ENCODE data around the gene ZNF574.
A peak's percentile ranks its signal among the peaks of the same experiment; 100 is the strongest.

The ZNF574 gene

DNA sequence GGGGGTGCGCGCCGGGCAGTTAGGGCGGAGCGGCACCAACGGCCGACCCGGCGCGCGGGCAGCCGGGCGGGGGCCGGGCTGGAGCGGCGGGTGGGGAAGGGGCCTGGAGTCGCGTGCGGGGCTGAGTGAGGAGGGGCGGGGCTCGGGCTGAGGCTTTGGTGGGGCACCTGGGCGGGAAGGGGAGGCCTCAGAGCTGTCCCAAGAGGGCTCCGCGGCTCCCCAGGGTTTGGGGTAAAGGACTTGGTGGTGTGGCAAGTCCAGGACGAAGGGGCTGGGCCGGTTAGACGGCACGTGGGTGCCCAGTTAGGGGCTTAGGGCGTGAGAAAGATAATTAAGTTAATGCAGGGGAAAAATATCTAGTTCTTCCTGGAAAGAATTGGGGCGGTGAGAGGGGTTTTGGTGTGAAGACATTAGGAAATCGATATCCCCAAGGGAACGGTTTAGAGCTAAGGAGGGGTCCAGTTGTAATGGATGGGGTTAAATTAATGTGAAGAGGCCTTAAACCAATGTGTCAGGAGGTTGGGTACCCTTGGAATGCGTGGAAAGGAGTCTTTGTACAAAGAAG, 496 bp downstream of the ZNF574 start:
- TF ChIP-seq, protein P1, sequence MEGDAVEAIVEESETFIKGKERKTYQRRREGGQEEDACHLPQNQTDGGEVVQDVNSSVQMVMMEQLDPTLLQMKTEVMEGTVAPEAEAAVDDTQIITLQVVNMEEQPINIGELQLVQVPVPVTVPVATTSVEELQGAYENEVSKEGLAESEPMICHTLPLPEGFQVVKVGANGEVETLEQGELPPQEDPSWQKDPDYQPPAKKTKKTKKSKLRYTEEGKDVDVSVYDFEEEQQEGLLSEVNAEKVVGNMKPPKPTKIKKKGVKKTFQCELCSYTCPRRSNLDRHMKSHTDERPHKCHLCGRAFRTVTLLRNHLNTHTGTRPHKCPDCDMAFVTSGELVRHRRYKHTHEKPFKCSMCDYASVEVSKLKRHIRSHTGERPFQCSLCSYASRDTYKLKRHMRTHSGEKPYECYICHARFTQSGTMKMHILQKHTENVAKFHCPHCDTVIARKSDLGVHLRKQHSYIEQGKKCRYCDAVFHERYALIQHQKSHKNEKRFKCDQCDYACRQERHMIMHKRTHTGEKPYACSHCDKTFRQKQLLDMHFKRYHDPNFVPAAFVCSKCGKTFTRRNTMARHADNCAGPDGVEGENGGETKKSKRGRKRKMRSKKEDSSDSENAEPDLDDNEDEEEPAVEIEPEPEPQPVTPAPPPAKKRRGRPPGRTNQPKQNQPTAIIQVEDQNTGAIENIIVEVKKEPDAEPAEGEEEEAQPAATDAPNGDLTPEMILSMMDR (conservative IDR thresholded peaks at IDR 0.05; ENCODE audit: low read depth, low read length), result no peak
- no peak for DNase-seq (ENCODE audit: low read depth)
- H3K4me3 ChIP-seq (ENCODE audit: low read length), result peak overlapping the region; percentile 67

DNA sequence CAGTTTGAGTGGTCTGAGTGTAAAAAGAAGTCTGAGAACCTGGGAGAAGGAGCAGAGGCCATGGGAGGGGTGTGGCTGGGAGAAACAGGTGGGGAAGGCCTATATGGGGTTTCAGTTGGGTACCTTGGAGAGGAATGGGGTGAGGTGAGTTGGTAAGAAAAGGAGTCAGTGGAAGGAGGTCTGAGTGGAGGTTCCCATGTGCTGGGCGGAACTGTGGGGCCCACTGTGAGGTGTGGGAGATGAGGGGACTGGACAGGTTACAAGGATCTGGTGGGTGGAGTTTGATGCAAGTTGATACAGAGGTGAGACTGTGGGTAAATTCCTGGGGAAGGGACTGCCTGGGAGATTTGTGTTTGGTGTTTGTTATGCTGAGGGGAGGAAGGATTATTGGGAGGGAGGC, 2.1 kb downstream of the ZNF574 start:
- no peak for DNase-seq (ENCODE audit: low read depth)
- peak overlapping the region; percentile 67 for H3K4me3 ChIP-seq (ENCODE audit: low read length)

DNA sequence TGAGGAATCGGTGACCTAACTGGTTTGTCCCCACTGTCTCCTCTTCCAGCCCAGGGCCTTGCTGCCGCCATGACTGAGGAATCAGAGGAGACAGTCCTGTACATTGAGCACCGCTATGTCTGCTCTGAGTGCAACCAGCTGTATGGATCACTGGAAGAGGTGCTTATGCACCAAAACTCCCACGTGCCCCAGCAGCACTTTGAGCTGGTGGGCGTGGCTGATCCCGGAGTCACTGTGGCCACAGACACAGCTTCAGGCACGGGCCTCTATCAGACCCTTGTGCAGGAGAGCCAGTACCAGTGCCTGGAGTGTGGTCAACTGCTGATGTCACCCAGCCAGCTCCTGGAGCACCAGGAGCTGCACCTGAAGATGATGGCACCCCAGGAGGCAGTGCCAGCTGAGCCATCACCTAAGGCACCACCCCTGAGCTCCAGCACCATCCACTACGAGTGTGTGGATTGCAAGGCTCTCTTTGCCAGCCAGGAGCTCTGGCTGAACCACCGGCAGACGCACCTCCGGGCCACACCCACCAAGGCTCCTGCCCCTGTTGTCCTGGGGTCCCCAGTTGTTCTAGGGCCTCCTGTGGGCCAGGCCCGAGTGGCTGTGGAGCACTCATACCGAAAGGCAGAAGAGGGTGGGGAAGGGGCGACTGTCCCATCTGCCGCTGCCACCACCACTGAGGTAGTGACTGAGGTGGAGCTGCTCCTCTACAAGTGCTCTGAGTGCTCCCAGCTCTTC, 2.7 kb downstream of the ZNF574 start:
- H3K4me3 ChIP-seq (ENCODE audit: low read length), result no peak overlapping the region
- no peak for DNase-seq (ENCODE audit: low read depth)
- TF ChIP-seq, protein P1 (conservative IDR thresholded peaks at IDR 0.05; ENCODE audit: low read depth, low read length), result no peak

More for the DNA sequence above, 2.1 kb downstream of the ZNF574 start:
- TF ChIP-seq, protein P1 (conservative IDR thresholded peaks at IDR 0.05; ENCODE audit: low read depth, low read length), result no peak

DNA sequence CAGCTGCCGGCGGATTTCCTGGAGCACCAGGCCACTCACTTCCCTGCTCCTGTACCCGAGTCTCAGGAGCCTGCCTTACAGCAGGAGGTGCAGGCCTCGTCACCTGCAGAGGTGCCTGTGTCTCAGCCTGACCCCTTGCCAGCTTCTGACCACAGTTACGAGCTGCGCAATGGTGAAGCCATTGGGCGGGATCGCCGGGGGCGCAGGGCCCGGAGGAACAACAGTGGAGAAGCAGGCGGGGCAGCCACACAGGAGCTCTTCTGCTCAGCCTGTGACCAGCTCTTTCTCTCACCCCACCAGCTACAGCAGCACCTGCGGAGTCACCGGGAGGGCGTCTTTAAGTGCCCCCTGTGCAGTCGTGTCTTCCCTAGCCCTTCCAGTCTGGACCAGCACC, 3.3 kb downstream of the ZNF574 start:
- DNase-seq (ENCODE audit: low read depth), result no peak
- no peak overlapping the region for H3K4me3 ChIP-seq (ENCODE audit: low read length)
- TF ChIP-seq, protein P1 (conservative IDR thresholded peaks at IDR 0.05; ENCODE audit: low read depth, low read length), result no peak

DNA sequence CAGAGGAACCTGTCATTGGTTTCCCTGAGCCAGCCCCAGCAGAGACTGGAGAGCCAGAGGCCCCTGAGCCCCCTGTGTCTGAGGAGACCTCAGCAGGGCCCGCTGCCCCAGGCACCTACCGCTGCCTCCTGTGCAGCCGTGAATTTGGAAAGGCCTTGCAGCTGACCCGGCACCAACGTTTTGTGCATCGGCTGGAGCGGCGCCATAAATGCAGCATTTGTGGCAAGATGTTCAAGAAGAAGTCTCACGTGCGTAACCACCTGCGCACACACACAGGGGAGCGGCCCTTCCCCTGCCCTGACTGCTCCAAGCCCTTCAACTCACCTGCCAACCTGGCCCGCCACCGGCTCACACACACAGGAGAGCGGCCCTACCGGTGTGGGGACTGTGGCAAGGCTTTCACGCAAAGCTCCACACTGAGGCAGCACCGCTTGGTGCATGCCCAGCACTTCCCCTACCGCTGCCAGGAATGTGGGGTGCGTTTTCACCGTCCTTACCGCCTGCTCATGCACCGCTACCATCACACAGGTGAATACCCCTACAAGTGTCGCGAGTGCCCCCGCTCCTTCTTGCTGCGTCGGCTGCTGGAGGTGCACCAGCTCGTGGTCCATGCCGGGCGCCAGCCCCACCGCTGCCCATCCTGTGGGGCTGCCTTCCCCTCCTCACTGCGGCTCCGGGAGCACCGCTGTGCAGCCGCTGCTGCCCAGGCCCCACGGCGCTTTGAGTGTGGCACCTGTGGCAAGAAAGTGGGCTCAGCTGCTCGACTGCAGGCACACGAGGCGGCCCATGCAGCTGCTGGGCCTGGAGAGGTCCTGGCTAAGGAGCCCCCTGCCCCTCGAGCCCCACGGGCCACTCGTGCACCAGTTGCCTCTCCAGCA, 4.2 kb downstream of the ZNF574 start:
- DNase-seq (ENCODE audit: low read depth), result no peak
- H3K4me3 ChIP-seq (ENCODE audit: low read length), result no peak overlapping the region
- TF ChIP-seq, protein P1 (conservative IDR thresholded peaks at IDR 0.05; ENCODE audit: low read depth, low read length), result no peak

DNA sequence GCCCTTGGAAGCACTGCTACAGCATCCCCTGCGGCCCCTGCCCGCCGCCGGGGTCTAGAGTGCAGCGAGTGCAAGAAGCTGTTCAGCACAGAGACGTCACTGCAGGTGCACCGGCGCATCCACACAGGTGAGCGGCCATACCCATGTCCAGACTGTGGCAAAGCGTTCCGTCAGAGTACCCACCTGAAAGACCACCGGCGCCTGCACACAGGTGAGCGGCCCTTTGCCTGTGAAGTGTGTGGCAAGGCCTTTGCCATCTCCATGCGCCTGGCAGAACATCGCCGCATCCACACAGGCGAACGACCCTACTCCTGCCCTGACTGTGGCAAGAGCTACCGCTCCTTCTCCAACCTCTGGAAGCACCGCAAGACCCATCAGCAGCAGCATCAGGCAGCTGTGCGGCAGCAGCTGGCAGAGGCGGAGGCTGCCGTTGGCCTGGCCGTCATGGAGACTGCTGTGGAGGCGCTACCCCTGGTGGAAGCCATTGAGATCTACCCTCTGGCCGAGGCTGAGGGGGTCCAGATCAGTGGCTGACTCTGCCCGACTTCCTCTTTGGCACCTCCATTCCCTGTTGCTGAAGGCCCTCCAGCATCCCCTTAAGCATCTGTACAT, 4.9 kb downstream of the ZNF574 start:
- DNase-seq (ENCODE audit: low read depth), result no peak
- no peak overlapping the region for H3K4me3 ChIP-seq (ENCODE audit: low read length)
- TF ChIP-seq, protein P1 (conservative IDR thresholded peaks at IDR 0.05; ENCODE audit: low read depth, low read length), result no peak
